ENCODE measurements around the gene C2orf76. TPM values are rescaled to one million over a fixed set of nuclear protein-coding genes. Genes with fewer than 3 reads are reported as not detected.

Gene C2orf76
- total RNA-seq, 1 donor from 2014 or later, result 10.4 TPM

DNA sequence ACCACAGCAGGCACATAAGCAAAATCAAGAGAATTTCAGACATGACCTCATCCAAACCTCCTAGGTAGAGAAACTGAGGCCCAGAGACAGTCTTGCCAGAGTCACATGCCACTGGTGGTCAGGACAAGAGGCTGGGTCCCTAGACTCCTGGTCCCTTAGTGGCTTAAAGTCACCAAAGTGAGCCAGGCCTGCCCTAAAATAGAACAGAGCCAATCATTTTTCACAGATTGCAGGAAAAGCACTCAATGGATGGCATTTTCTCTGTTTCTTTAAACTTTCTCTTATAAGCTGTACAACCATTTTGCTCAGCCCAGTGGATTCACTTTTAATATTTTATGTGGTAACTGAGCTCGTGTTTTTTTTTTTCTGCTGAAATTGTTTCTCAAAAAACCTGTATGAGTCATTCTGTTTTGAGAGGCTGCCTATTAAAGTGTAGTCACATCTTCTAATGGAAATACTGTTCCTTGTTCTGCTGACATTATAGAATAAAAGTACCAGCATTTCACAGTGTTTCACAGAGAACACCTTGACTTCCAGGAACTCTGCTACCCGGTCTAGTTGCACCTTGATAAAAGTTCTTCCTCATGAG, 113.4 kb downstream of the C2orf76 start:
- Histone ChIP-seq H3K9ac (ENCODE audit: low read depth in 1 of 3, low read length in 3 of 3) (peak overlapping the region in 2 of 3 donors; percentile 10 to 47), H3K36me3 (ENCODE audit: control insufficient read depth in 3 of 3, insufficient read depth in 3 of 3, low read length in 3 of 3) (peaks cover 53 to 65% (median 59%) of the 10 kb centered on the region in 3 donors), H3K9me3 (ENCODE audit: control insufficient read depth in 3 of 3, low read length in 3 of 3) (no peaks in the 10 kb centered on the region), H3K4me3 (ENCODE audit: low read length in 3 of 3) (no peak overlapping the region), H3K27ac (ENCODE audit: low read depth, low read length) (peak overlapping the region; percentile 65), H3K27me3 (ENCODE audit: control insufficient read depth in 3 of 3, insufficient read depth in 3 of 3, low read length in 3 of 3) (no peaks in the 10 kb centered on the region), H3K4me1 (ENCODE audit: control insufficient read depth in 3 of 3, insufficient read depth in 3 of 3, low read length in 3 of 3) (peaks cover 23 to 32% (median 24%) of the 10 kb centered on the region in 3 donors)

Other genes with a start within 250 kb of the C2orf76 start
- not detected for gene C1QL2, start 208.1 kb downstream of the C2orf76 start, total RNA-seq
- gene STEAP3, start 143.0 kb downstream of the C2orf76 start, total RNA-seq, result 8.9 TPM
- 76.7 TPM for gene DBI, start 143 bp upstream of the C2orf76 start, total RNA-seq
- 2.1 TPM for gene TMEM37, start 65.0 kb upstream of the C2orf76 start, total RNA-seq
- not detected for gene SCTR, start 157.6 kb upstream of the C2orf76 start, total RNA-seq
- gene CFAP221, start 177.6 kb upstream of the C2orf76 start, total RNA-seq, result 1.0 TPM

Measured in skeletal muscle tissue (tissue), 4 donors.